Prostate gland (tissue), 2 donors: ENCODE results near the gene CDC14B. TPM values are rescaled to one million over a fixed set of nuclear protein-coding genes. Genes with fewer than 3 reads are reported as not detected.

ENCODE experiments used
- DNase-seq: peaks from one replicate; pipeline ENCODE4 v3.0.0-alpha.2; 2019; ENCODE audit warnings: low spot score
- H3K27ac ChIP-seq, 2 donors: fragments of 200-600 bp; sonication (generic); 2 replicates each; pipeline ENCODE4 v1.5.1; 2017 to 2019
- H3K27me3 ChIP-seq: fragments of 200-600 bp; sonication (generic); replicated peaks from 2 replicates; pipeline ENCODE4 v1.5.1; 2019; ENCODE audit not compliant: insufficient read depth
- H3K36me3 ChIP-seq, 2 donors: fragments of 200-600 bp; sonication (generic); 1 replicate in 1 of 2; 2 replicates in 1 of 2; pipeline versions ENCODE4 v1.5.1 to v1.8.1; 2017 to 2019
- H3K4me1 ChIP-seq: fragments of 200-600 bp; sonication (generic); replicated peaks from 2 replicates; pipeline ENCODE4 v1.5.1; 2019
- H3K4me3 ChIP-seq, 2 donors: fragments of 200-600 bp; sonication (generic); 2 replicates each; pipeline ENCODE4 v1.5.1; 2017 to 2019
- H3K9me3 ChIP-seq: fragments of 200-600 bp; sonication (generic); 2 replicates; pipeline ENCODE4 v1.5.1; 2017
- POLR2A ChIP-seq: fragments of 450-650 bp; IDR thresholded peaks from one replicate; pipeline ENCODE4 v1.6.1; 2016; ENCODE audit warnings: antibody characterized with exemption, mild to moderate bottlenecking
- POLR2AphosphoS5 ChIP-seq: sonication (generic); formaldehyde crosslinking; IDR thresholded peaks from one replicate; pipeline ENCODE4 v1.6.1; 2017; ENCODE audit warnings: antibody characterized with exemption
- WGBS: methylation state at CpG from one replicate; pipeline ENCODE4 v1.1.5; 2018; 5-methylcytosine and 5-hydroxymethylcytosine counted together
- intact Hi-C: fragments of 100-400 bp; cut with DNase I; formaldehyde crosslinking; loops from one replicate; pipeline ENCODE4 v1.14.2; 2022
- total RNA-seq, 2 donors: library from RNA; depleted of rRNA; stranded (reverse); fragments of >200 nt; gene quantifications; one replicate each; pipeline ENCODE4 v1.1.0, GENCODE V29; 2016
- TF ChIP-seq, protein P1 (sequence below), 4 experiments: fragments of 200-600 bp in 2 of 4; fragments of 450-650 bp in 2 of 4; sonication (generic) in 2 of 4; IDR thresholded peaks; 1 replicate in 3 of 4; 2 replicates in 1 of 4; pipeline ENCODE4 v1.5.1; 2016 to 2019; ENCODE audit warnings: antibody characterized with exemption in 4 of 4, mild to moderate bottlenecking in 2 of 4, moderate library complexity in 2 of 4

Gene CDC14B
- total RNA-seq, 2 donors from 2014 or later: 27.0 to 34.7 TPM

DNA sequence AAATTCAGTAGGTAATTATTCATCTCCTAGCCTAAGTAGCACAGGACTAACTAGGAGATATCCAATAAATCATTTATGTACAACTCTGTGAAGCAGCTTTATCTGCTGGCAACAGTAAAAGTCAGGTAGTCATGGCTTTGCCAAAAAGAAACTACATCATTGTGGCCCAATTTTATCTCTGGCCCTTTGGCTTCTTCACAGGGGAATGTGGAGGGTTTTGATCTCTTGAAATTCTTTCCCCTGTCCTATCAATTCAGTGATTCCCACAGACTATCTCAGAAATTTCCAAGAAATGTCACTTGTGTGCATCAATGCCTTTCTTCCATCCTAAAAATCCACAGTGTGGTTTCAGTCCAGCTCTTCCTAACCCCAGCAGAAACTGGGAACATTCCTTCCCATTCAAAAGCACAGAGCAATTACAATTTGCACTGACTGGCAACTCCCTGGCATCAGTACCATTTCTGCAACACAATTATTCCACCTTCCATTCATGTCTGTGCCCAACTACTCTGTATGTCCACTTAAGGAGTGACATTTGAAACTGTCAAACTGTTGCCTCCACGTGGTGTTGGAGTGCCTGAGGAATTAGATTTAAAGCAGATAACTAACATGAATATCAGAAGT lies 6.6 kb downstream of the CDC14B start:
- TF ChIP-seq, protein P1, sequence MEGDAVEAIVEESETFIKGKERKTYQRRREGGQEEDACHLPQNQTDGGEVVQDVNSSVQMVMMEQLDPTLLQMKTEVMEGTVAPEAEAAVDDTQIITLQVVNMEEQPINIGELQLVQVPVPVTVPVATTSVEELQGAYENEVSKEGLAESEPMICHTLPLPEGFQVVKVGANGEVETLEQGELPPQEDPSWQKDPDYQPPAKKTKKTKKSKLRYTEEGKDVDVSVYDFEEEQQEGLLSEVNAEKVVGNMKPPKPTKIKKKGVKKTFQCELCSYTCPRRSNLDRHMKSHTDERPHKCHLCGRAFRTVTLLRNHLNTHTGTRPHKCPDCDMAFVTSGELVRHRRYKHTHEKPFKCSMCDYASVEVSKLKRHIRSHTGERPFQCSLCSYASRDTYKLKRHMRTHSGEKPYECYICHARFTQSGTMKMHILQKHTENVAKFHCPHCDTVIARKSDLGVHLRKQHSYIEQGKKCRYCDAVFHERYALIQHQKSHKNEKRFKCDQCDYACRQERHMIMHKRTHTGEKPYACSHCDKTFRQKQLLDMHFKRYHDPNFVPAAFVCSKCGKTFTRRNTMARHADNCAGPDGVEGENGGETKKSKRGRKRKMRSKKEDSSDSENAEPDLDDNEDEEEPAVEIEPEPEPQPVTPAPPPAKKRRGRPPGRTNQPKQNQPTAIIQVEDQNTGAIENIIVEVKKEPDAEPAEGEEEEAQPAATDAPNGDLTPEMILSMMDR (IDR thresholded peaks at IDR 0.05): no peak
- no peak for TF ChIP-seq POLR2A
- TF ChIP-seq POLR2AphosphoS5: no peak
- H3K27me3 ChIP-seq: no peaks in the 10 kb centered on the region
- H3K27ac ChIP-seq: no peak overlapping the region
- no peak for DNase-seq
- WGBS: 12% methylated on average over 1 of the region's 1 CpG
- H3K4me3 ChIP-seq: no peak overlapping the region
- H3K4me1 ChIP-seq: no peaks in the 10 kb centered on the region
- no peaks in the 10 kb centered on the region for H3K36me3 ChIP-seq
- no peaks in the 10 kb centered on the region for H3K9me3 ChIP-seq
- intact Hi-C loops: no loop called here

DNA sequence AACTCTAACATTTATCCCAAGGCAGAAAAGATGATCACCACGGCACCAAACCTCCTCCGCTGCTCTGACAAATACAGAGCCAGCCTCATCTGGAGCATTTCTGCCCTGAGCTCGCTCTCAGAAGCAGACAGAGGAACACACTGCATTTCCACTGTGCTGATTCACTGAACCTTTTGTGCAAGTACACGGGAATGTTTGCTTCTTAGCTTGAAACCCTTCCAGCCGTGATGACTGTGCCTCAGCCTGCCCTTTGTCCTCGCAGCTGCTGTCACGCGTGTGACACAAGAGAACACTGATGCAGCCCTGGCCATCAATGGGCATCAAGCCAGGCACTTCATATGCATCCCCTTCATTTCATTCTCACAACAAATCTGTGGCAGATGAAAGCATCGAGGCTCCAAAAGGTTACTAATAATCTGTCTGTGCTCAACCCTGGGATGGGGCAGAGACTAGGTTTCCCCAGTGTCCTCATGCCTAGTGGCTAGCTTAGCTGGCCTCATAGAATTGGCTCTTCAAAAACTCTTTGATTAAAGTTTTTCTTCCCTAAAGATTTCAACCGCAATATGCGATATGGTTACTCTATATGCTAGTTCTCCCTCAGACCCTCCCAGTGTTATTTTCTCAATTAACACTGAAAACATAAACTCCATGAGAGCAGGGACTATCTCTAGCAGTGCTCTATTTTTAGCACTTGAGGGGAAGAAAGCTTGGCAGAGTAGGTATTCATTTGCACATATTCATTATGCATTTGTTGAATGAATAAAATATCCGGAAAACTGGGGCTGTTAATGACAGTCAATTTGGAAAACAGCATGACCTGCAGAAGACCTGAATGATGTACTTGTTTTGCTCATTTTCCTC lies 7.3 kb downstream of the CDC14B start:
- WGBS: 31% methylated on average over 12 of the region's 12 CpGs
- H3K27ac ChIP-seq: peak overlapping the region; percentile 50 to 51
- TF ChIP-seq POLR2AphosphoS5: peak; percentile 67
- TF ChIP-seq POLR2A: no peak
- H3K9me3 ChIP-seq: no peaks in the 10 kb centered on the region
- no peaks in the 10 kb centered on the region for H3K36me3 ChIP-seq
- H3K4me1 ChIP-seq: no peaks in the 10 kb centered on the region
- DNase-seq: peak; percentile 34
- no peaks in the 10 kb centered on the region for H3K27me3 ChIP-seq
- no peak overlapping the region for H3K4me3 ChIP-seq
- intact Hi-C loops: no loop called here

DNA sequence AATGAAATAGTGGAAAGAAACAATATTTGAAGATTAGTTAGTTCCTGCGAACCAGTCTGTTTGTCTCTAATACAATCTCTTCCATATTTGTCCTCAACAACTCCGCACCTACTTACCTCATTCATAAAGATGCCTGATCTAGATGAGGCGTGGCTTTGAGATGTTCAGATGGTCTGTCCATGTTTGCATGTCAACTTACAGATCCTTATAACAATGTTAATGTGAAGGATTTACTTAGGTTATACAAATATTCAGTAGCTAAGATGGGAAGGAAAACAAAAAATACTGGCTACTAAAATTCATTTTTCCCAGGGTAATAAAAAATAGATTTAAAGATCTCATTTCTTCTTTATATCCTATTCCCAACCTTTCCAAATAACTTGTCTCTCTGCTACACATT lies 8.3 kb downstream of the CDC14B start:
- Histone ChIP-seq H3K27ac (peak overlapping the region in 1 of 2 donors; percentile 50), H3K4me3 (no peak overlapping the region), H3K27me3 (no peaks in the 10 kb centered on the region), H3K36me3 (no peaks in the 10 kb centered on the region), H3K4me1 (no peaks in the 10 kb centered on the region), H3K9me3 (no peaks in the 10 kb centered on the region)
- intact Hi-C loops: no loop called here
- 61% methylated on average over 3 of the region's 3 CpGs for WGBS
- TF ChIP-seq POLR2AphosphoS5: no peak
- DNase-seq: no peak

DNA sequence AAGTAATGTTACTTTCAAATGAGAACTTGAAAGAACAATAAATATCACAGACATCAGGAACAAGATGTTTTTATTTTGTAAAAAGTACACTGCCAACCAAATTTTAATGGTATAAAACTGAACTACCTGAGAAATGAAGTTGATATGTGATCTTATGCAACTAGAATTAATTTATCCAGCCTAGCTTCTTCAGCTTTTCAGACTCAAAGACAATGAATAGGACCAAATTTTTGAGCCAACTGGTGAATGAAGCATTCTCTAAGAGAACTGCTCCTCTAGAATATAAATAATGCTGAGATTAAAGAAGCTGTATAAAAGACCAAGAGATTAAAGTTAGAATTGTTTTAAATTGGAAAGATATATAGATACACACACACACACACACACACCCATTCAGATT lies 9.9 kb downstream of the CDC14B start:
- TF ChIP-seq POLR2AphosphoS5 (no peak), POLR2A (no peak)
- TF ChIP-seq, protein P1 (IDR thresholded peaks at IDR 0.05): no peak
- no peak for DNase-seq
- Histone ChIP-seq H3K27ac (no peak overlapping the region), H3K27me3 (no peaks in the 10 kb centered on the region), H3K9me3 (no peaks in the 10 kb centered on the region), H3K4me3 (no peak overlapping the region), H3K36me3 (no peaks in the 10 kb centered on the region), H3K4me1 (no peaks in the 10 kb centered on the region)
- intact Hi-C loops: no loop called here

DNA sequence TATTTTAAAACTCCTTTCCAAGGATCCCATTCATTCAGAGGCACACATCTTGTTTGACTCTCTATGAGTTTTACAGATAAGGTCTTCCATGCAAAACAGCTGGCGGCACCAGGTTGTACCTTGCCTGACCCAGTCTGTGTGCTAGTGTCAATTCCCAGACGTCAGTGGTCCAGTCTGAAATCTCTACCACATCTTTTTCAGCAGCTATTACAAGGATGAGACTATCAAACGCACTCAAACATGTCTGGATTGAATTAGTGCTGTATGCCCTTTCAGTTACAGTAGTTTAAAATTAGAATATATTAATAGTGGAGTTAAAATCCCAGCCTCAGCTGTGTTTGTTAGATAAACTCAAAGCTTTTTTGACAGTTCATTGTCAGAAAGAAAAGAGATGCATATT lies 11.7 kb downstream of the CDC14B start:
- H3K36me3 ChIP-seq: no peaks in the 10 kb centered on the region
- H3K4me3 ChIP-seq: no peak overlapping the region
- 83% methylated on average over 3 of the region's 3 CpGs for WGBS
- H3K27me3 ChIP-seq: no peaks in the 10 kb centered on the region
- no peak overlapping the region for H3K27ac ChIP-seq
- DNase-seq: no peak
- no peaks in the 10 kb centered on the region for H3K4me1 ChIP-seq
- H3K9me3 ChIP-seq: no peaks in the 10 kb centered on the region
- TF ChIP-seq POLR2AphosphoS5: no peak
- TF ChIP-seq, protein P1 (IDR thresholded peaks at IDR 0.05): no peak
- TF ChIP-seq POLR2A: no peak
- intact Hi-C loops: no loop called here
